ENCODE results near the gene RITA1.

GRCh38 chr12:113146999-113147398 lies 38.5 kb upstream of the RITA1 start:
- TF ChIP-seq CTCF (IDR thresholded peaks at IDR 0.05; ENCODE audit: low read length) (no peak), EZH2 (IDR thresholded peaks at IDR 0.05; ENCODE audit: borderline replicate concordance, low read length) (no peak)

Data from OCI-LY1 (cell line).